HG02840 (cell line): Measurements from ENCODE around the gene KIRREL3.

ENCODE experiments used
- ATAC-seq: cut with Tn5 transposase; IDR thresholded peaks from one replicate; pipeline ENCODE4 v1.9.1; 2021; ENCODE audit warnings: mild to moderate bottlenecking, moderate library complexity, moderate number of reproducible peaks; ENCODE audit not compliant: unreplicated experiment, low FRiP score

The KIRREL3 gene

DNA sequence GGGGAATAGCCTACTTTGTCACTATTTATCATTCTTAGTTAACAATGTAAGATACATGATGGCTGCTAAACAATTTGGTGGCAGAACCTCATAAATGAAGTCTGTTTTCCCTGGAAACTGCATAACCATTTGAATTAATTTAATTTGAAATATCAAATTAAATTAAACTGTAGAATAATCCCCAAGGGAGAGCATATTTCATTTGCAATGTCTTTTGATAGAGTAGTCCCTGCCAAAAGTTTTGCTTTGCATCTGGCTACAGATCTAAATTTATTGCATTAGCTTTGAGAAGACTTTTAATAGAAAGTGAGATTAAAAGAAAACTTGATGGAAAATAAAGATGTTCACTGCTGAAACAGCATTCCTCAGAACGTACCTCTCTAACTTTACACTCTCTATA is 246.6 kb downstream of the KIRREL3 start:
- no peak for ATAC-seq

DNA sequence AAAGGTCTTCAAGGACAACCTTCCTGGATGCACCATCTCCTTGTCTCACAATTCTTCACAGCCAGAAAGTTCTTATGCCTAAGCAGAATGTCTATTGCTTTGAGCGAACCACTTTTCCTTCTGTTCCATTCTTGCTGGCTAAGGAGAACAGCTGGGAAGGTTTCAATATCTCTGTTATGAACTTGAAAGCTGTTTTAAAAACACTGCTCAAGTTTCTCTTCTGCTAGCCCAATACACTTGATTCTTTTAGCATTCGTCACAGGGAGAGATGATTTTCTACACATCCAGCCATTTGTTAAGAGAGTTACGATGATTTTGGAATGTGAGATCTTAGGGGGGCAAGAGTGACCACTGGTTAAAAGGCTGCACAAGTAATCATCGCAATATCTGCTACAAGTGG is 249.3 kb downstream of the KIRREL3 start:
- no peak for ATAC-seq

DNA sequence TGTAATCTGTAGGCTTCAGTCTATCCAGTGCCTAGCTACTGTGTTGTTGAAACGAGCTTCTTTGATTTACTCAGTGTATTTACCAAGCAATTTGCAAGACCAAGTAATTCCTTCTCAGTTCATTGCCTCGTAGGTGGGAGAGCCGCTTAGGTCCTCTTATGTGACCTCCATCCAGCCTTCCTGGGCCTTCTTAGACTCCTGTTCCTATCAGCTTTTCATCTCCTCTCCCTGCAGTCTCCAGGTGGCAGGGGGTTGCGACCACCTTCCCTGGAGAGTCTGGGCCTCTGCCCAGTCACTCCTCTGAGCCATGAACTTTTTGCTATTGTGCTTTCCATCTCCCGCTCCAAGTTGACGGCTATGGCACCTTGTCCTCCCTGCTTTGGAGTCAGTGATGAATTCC is 251.8 kb downstream of the KIRREL3 start:
- no peak for ATAC-seq

DNA sequence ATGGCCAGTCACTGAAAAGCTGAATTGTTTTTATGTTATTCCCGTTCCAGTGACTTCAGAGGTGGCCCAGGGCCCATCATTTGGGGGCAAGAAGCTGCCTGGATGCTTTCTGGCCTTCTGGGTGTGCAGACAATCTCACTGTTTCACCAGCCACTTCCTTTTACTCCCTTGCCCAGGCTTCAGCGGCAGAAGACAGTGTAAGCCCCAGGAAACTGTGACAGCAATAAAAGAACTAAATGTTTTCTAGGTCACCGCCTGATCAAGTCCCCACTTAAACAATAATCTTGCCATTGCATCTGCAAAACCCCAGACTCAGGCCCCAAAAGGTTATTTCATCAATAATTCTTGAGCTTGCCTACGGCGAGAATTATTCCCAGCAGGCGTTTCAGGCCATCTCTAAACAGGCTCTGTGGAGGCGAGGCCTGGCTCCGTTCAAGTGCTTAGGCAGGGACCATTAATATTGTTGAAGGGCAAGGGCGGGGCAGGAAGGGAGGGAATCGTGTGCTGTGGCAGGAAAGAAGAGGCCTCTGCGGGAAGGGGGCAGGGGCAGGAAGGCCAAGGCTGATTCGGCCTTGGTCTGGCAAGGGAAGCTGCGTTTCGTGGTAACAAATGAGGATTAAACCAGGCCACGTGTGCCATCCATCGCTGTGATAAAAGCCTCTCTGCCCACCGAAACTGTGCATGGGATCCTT is 252.3 kb downstream of the KIRREL3 start:
- ATAC-seq = no peak

DNA sequence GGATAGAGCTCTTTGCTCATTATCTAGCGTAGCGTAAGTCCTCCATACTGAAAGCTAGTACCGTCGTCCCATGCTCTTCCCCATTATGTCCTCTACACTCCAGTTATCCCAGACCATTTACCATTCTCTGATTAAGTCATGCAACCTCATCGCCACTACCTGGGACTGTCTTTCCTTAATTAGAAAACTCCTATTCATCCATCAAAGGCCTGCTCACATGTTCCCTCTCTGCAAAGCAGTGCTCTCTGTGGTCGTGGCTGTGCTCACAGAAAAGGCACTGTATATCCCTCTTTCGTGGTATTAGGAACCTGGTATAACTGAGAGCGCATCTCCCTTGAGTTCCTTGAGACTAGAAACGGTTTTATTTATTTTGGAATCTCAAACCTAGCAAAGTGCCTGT is 253.3 kb downstream of the KIRREL3 start:
- ATAC-seq = no peak

DNA sequence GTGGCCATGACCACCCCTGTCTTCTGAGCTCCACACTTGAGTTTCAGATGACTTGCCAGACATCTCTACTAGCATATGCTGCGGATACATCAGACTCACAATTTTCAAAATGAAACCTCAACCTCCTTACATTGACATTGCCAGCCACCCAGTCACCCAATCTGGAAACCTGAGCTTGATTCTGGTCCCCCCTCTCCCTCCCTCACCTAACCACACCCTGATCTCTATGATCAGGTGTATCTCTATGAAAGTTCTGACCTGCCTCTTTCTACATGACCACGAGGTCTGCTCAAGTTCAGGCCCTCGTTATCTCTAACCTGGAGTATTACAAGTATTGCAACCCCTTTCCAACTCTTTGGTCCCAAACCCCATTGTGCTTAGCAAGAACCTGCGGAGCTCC is 254.1 kb downstream of the KIRREL3 start:
- no peak for ATAC-seq

DNA sequence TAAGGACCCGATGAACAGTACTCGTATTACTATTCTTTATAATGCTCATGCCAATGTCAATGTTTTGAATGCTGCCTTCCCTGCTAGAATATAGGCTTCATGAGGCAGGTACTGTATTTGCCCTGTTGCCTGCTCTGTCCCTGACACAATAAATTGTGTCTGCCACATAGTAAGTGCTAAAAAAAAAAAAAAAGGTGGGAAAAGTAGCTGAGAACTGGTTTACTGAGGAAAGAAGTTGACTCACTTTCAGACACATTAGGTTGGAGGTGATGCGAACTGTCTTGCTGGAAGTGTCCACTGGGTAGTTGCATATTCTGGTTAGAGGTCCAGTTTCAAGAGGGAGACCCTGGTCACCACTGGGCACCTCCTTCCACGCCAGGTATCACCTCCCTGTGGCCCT is 255.9 kb downstream of the KIRREL3 start:
- no peak for ATAC-seq

DNA sequence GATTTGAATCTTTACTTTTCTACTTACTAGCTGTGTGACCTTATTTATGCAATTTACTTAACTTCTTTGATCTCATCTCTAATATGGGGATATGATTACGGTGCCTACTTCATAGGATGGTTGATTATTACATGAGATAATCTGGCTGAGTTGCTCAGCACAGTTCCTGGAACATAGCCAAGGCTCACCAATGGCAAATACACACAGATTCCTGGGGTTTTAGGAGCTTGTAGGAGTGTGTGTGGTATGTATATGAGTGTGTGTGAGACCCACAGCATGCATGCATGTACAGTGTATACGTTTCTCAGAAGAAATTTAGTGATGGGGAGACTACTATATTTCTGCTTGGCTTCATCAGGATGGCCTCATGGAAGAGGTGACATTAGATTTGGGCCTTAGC is 256.9 kb downstream of the KIRREL3 start:
- ATAC-seq = no peak

DNA sequence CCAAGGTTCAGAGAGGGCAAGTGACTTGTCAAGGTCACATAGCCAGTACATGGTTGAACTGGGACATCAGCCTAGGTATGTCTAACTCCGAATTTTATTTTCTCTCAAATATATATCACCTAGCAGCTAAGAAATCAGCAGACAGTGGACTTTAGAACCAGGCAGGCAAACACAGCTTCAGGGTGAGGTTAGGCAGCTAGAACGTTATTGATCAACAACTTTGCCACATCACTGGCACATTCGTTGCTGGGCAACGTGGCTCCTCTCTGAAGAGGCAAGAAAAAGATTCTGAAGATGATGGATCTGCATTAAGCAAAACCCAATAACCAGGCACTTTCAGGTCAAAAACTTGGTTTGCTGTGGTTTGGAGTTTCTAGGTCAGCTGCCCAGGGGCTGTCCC is 258.0 kb downstream of the KIRREL3 start:
- ATAC-seq = no peak

DNA sequence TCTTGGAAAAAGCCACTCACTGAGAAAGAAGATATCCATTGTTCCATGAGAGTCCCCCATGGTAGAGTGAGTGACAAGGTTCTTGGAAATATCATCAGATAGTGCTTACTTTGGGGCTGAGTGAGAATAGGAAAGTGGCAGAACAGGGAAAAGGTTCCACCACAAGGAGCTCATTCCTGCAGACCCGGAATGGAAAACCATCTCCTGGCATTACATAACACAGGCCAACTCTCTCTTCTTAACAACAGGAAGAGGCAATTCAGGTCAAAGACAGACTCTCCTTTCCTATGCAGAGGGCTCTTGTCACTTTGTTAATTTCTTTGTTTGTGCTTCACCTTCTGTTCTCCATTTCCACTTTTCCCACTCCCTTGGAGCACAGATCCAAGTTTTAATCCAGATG is 259.7 kb downstream of the KIRREL3 start:
- ATAC-seq = no peak

DNA sequence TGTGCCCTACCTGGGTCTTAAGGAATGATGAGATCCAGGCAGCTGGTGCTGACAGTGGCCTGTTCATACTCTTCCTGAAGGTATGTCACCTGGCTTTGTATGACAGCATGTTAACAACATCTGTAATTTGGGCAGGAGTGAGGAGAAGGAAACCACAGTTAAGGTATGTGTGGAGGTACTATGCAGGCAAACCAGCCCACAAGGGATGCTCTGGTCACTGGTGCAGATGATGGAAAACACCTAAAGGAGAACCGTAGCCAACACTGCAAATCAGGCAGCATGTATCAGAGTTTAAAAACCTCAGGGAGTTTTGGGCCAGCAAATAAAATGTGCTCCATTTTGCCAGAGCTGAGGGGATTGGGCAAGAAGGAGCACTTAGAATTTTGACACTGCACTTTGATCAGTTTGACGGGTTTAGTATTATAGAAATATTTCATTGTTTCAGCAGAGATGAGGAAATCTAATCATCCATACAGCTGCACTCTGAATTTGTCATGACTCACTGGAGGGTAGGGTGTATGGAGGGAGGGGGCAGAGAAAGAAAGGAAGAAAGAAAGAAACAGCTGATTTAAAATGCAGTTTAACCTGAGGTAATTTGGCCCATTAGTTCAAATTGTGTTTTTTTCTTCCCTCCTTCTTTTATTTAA is 260.9 kb downstream of the KIRREL3 start:
- ATAC-seq = no peak

DNA sequence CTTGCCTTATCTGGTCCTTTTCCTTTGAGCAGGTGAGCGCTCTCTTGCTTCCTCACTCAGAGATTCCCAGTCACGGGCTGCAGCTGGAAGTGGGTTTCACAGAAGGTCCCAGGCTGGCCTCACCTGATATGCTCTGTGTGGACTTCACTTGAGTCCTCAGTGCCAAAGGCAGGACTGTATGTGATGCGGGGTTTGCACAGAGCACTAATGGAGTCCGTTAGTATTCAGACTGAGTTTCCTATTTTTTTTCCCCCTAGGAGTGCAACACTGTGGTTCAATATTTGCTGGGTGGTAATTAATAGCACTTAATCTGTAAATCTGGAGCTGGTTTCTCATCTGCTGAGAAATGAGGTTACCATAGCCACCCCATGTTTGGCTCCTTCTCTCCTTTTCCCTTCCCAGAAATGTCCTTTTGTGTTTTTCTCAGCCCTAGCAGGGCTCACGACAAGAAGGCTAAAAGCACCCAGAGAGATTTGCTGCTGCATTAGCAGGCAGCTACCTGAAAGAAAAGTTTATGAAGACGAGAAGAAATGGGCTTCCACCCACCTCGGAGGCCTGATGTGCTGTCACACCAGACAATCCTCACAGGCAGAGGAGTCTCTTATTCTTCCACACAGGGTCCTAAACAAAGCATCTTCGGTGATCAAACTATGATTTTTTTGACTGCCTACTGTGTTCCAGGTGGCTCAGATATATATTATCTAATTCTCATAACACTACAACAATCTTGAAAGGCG is 262.1 kb downstream of the KIRREL3 start:
- ATAC-seq = no peak

DNA sequence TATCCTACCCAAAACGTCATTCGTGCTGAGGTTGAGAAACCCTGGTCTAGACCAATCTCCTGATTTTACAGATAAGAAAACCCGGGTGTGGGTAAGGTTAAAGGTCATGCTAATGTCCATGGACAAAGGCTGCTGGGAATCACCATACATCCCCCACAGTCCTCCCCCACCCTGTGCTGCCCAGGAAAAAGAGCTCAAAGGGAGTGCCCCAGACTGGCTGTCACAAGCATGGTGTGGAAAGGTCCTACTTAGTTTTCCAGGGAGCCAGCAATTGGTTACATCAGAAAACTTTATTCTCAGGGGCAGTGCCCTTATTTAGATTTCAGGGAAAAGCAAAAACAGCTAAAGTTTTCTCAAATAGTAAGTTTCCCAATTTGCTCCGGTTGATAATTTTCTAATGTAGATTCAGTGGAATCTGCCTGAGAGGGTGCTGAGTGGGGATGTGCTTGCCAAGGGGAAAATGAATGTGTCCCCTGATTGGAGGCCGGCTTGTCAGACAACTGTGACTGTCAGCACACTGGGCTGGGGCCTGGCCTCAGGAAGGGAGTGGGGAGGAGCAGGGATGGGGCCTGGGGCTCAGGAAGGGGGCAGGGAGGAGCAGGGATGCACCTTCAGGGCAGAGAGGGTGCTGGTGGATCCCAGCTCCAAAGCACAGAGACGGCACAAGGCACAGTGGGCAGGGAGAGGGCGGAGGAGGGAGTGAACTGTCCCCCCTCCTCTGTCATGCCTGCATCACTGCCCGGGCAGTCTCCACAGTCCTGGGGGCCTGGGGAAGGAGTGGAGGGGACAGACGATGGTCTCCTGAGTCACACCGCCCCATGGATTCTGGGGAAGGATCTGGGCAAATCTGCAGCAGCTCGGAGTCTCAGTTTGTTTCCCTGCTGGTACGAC is 263.6 kb downstream of the KIRREL3 start:
- no peak for ATAC-seq

DNA sequence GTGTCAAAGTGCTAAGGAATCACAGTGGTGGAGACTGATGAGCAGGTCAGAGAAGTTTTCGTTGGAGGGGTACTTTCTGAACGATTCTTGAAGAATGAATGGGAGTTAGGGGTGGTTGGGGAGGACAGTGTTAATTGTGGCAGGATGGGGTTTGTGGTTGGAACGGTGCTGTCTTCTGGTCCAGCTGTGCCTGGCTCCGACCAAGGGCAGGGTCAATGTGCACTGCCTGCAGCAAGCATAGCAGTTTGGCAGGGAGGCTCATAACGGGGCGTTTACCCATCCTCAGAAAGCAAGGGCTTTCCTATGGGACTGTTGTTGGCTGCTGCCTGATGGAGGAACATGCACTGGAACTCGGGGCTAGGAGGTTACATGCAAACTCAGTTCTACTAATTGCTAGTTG is 265.8 kb downstream of the KIRREL3 start:
- ATAC-seq = no peak

DNA sequence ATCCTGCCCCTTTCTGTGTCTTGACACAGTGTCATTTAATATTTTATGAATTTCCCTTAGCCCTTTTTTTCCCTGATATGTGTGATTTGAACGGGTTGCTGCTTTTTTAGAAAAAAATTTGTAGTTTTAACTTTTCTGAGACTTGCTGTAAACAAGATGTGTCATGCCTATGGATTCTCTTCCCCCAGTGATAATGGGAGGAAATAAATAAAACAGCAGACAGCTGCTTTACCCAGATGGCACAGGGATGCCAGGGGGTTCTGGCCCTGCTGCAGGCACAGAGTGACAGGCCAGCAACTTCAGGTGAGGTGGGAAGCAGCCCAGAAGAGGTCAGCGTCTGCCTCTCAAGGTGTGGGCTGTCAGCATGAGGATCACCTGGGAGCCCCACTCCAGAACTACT is 266.9 kb downstream of the KIRREL3 start:
- ATAC-seq = no peak

DNA sequence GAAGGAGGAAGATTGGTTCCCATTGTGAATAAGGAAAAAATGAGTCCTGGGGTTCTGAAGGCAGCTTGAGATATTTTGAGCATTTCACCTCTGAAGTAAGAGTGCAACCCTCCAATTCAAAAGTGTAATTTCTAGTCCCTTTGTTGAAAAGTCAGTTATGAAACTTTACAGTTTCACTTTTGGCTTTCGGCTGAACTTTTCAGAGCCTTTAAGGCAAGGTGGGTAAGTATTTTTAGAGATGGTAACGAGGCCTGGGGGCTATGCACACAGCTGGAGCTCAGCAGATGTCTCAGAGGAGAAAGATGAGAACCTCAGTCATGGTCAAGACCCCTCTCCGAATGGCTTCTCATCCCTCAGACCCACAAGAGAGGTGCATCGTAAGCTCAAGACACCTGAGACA is 267.6 kb downstream of the KIRREL3 start:
- ATAC-seq = no peak

DNA sequence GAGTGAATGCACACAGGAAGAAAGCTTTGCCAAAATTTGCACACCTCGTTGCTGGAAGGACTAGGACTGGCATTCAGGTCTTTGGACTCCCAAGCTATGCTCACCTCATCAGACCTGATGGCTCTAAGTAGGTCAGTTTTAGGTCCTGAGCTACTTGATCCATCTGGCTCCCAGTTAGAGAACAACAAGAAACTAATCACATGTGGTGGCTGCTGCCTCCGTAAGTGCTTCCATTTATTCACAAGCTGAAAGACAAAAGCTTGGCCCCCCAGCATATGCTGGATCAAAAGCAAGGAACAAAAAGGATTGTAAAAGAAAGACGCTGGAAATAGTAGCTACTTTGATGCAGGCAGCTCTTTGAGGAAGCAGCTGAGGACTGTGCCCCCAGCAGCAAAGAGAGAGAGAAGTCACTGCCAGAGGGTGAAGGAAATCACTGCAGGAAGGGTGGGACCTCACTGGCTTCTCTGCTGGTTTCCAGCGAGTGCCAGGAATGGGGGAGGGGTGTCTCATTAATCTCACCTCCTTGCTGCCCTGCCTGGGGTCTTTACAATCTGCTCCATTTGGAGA is 268.9 kb downstream of the KIRREL3 start:
- no peak for ATAC-seq

DNA sequence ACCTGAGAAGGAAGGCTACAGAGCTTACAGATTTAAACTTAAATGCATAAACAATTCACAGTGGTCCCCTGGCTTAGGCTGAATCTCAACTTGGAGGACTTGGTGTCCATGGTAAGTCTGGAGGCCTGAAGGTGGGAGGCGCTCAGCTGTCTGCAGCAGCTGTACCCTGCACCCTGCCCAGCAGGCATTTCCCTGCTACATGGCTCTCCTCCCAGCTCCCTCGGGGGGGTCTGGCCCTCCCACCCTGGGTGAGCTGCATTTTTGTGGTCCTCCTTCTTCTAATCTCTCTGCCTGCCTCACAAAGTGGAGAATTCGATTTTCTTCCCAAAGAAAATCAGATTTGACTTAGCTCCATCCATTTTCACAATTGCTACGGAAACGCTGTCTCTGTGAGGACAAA is 273.2 kb downstream of the KIRREL3 start:
- ATAC-seq = no peak

DNA sequence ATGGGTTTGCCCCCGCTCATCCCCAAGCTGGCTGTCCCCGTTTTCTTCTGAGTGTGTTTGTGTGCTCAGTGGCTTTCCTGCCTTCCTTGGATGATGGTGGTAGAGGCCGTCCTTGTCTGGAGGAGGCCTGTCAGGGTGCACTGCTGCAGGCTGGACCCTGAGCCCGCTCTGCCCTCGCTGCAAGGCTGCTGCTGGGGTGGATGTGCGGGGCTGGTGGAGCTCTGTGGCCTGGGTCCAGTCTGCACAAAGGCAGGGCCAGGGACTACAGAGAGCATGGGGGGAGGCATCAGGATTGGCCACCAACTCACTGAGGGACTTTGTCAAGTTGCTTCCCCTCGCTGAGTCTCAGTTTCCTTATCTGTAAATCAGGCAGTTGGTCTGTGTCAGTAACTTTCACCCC is 275.0 kb downstream of the KIRREL3 start:
- no peak for ATAC-seq

DNA sequence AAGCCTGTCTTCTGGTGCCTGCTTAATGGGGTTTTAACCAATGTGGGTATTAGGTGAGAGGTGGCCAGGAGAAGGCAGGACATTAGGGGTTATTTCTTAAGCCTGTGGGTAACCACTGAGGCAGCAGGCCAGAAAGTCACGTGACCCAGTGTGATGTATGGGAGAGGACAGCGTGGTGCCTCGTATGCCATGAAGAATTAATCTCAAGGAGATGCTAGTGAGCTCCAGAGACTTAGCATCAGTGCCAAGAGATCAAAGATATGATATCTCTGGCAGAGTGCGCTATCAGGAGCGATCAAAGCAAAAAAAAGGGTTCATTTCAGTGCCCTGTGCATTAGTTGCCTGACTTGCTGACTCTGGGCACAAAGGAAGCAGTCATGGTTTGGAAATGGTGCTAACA is 275.5 kb downstream of the KIRREL3 start:
- no peak for ATAC-seq

DNA sequence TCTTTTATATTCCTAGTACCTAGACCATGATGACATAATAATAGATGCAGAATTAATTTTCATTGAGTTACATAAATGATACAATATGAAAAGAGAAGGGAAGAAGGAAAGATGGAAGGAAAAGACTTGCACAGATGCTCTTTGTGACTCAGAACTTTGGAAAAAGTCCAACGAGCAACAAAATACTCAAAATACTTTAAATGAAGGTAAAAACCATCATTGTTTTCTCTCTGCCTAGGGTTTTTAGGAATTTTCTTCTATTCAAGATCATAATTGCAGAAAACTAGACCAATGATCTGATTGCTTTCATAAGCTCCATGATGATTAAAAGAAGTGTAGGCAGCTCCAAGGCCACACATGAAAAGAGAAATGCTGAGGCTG is 276.9 kb downstream of the KIRREL3 start:
- ATAC-seq = no peak
